Measurements from ENCODE around the gene SPATA13.
A peak's percentile ranks its signal among the peaks of the same experiment; 100 is the strongest.

SPATA13 gene

DNA sequence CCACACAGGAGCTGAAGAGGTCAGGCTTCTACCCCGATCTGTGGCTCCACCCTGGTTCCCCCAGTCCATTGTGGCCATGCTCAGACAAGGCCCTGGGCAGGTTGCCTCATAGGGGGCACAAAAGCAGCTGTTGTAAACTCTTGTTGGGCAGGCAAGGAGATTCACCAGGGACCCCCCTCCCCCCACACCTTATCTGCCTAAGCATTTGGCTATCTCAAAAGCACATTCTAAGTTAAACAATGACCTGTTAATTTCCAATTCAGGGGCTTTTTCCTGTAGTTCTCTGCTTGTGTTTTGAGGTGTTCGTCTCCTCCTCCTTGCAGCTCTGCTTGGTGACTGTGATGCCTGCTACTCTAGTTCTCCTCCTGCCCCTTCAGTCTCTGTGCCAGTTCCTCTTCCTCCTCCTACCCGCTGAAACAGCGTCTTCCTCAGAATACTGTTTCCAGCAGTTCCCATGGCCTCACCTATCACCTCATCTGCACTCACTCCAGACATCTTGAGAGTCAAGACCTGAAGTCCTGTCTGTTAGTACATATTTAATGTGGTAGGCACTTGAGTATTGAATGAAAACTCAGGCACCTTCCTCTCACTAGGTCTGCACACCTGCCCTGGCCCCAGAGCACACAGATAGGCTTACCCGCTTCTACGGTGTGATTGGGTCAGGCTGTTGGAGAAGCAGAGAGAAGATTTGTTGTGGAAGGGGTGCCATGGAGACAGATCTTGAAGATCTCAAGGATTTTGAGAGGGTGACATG lies 31.7 kb downstream of the SPATA13 start:
- H3K27ac ChIP-seq: peak overlapping the region; percentile 79

DNA sequence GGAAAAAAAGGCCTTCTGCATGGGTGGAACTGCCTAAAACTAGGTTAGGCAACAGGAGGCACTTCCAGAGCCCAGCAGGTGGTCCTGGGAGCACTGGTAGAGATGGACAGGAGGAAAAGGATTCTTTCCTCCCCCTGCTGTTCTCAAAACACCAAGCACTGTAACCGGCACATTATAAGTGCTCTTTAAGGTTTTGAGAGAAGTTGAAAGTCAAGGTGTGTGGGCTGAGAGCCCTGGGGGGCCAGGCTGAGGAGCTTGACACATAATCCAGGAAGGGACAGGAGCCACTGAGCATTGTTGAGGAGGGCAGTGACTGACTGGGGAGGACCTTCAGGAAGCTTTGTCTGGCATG lies 32.3 kb downstream of the SPATA13 start:
- H3K27ac ChIP-seq: peak overlapping the region; percentile 79
- TF ChIP-seq, protein P1, sequence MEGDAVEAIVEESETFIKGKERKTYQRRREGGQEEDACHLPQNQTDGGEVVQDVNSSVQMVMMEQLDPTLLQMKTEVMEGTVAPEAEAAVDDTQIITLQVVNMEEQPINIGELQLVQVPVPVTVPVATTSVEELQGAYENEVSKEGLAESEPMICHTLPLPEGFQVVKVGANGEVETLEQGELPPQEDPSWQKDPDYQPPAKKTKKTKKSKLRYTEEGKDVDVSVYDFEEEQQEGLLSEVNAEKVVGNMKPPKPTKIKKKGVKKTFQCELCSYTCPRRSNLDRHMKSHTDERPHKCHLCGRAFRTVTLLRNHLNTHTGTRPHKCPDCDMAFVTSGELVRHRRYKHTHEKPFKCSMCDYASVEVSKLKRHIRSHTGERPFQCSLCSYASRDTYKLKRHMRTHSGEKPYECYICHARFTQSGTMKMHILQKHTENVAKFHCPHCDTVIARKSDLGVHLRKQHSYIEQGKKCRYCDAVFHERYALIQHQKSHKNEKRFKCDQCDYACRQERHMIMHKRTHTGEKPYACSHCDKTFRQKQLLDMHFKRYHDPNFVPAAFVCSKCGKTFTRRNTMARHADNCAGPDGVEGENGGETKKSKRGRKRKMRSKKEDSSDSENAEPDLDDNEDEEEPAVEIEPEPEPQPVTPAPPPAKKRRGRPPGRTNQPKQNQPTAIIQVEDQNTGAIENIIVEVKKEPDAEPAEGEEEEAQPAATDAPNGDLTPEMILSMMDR (conservative IDR thresholded peaks at IDR 0.05): no peak

More for the DNA sequence above, 31.7 kb downstream of the SPATA13 start:
- TF ChIP-seq, protein P1 (conservative IDR thresholded peaks at IDR 0.05): no peak

DNA sequence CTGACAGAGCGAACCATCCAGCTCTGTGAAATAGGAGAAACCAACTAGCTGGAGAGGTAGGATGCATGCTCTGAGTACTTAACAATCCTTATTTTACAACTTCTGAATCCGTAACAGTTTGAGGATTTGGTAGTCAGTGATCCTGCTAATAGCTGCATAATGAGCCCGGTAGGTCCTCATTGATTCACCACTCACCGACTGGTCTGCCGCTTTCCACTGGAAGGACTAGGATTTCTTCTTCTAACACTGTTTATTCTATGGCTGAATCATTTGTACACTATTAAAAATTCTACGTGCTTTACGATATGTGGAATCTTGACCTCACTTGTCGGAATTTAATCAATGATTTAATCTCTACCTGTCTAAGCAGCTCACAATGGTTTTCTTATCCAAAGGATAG lies 33.9 kb downstream of the SPATA13 start:
- TF ChIP-seq, protein P1 (conservative IDR thresholded peaks at IDR 0.05): no peak
- peak overlapping the region; percentile 79 for H3K27ac ChIP-seq

DNA sequence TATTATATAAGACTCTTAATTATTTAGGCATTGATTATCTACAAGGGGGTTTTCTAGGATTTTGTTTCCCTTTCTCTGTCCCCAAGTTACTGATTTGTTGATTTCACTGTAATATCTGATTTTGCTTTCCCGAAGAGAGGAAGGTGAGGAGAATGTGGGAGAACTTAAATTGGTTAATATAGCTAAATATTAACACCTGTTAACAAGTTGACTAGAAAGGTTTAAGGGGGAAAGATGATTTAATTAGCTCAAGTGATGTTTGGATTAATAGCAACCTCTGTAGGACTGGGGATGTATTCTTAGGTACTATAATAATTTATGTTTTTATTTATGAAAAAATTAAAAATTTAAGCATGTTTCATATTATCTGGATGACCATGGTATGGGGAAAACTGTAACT lies 35.1 kb downstream of the SPATA13 start:
- TF ChIP-seq, protein P1 (conservative IDR thresholded peaks at IDR 0.05): no peak
- H3K27ac ChIP-seq: peak overlapping the region; percentile 79

DNA sequence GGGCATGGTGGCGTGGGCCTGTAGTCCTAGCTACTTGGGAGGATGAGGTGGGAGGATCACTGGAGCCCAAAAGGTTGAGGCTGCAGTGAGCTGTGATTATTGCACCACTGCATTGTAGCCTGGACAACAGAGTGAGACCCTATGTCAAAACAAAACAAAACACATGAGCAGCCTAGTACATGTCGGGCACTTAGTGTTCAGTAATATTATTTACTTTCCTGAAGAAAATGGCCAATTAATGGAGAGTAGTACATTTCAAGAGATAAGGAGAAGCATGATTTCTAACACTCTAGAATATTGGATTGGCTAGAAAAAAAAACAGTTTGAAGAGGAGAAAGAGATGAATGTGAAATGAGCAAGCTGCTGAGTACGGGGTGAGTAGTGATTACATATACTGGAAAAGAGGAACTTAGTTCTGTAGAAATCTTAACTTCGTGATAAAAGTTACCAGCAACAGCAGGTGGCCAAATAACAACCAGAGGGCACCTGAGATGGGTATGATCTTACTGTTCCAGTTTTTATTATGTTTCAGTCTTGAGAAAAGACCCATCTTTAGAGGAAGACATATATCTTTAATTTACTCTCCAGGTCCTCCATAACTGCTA lies 36.2 kb downstream of the SPATA13 start:
- peak overlapping the region; percentile 79; the same call in 1 of the 2 replicates for H3K27ac ChIP-seq
- TF ChIP-seq, protein P1 (conservative IDR thresholded peaks at IDR 0.05): no peak

DNA sequence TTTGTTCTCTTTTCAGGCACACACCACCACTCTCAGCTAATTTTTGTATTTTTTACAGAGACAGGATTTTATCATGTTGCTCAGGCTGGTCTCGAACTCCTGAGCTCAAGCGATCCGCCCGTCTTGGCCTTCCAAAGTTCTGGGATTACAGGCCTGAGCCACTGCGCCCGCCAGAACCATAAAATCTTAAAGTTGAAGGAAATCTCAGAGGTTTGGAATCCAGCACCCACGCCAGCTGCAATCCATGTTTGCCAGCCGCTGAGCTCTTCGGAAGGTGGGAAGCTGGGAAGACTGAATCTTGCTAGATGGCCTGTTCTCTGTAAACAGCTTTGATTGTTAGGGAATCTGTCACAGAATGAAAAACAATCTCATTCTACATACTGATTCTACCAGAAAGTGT lies 38.5 kb downstream of the SPATA13 start:
- H3K27ac ChIP-seq: 0 out of 2 replicates have a peak overlapping the region, but pooled peaks have one; percentile 86
- TF ChIP-seq, protein P1 (conservative IDR thresholded peaks at IDR 0.05): no peak

DNA sequence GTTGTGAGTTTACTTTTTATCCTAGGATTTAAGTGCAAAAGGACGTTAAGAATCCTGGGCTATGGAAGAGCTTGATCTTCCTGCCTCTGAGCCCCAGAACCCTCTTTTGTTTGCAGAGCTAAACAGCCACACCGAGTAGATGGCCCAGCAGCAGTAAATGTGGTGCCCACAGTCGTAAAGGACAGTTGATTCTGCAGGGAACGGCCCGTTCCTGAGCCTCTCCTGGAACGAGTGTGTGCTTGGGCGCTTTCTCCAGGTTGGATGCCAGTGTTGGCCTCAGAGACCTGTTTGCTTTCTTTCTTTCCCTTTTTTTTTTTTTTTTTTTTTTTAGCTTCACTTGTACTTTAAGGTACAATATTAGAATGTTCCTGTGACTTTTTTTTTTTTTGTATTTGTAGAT lies 41.7 kb downstream of the SPATA13 start:
- H3K27ac ChIP-seq: peak overlapping the region; percentile 86
- TF ChIP-seq, protein P1 (conservative IDR thresholded peaks at IDR 0.05): no peak
